NOMO-1 treated with DMSO at 0.1 percent for 48 hours (cell line): ENCODE measurements around the gene SLIT3.

Experiments
- DNase-seq: peaks from one replicate; lab custom pipeline; 2025; ENCODE audit not compliant: unreplicated experiment; lab: John Stamatoyannopoulos, UW

Gene SLIT3

DNA sequence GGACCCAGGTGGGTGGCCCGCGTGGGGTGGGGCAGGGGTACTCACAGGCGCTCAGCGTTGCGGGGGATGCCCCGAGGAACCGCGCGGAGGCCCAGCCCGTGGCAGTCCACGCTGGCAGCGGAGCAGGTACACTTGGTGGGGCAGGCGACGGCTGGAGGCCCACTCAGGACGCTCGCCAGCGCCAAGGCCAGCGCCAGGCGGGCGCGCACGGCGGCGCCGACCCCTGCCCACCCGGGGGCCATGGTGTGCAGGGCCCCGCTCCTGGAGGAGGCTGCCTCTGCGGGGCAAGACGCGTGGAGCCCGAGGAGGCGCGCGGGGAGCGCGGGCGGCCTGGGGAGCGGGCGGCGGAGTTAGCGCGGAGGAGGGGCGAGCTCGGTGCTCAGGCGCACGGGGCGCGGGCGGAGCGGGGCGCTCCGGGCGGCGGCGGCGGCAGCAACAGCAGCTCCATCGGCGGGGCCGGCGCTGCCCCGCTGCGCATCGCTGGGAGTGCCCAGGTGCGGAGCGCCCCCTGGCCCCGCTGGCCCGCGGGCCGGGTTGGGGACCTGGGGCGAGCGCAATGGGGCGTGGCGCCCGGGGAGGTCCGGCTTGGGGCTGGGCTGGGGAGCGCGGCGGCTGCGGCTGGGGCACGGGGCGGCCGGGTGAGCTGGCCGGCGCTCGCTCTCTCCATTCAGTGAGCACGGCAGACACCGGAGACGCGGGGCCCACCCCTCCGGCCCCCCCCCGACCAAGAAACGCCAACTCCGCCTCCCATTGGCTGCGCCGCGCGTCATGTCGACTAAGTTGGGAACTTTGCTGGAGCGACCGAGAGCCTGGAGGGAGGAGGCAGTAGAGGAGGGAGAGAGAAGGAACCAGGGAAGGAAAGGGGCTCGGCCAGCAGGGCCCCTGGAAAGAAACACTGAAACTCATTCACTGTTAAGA is at the start of gene SLIT3:
Gene SLIT3, minus strand, starts transcription at position 672 of the 918 bp plus-strand sequence. Its CDS starts 430 bp downstream, at position 242.
- no peak for DNase-seq

DNA sequence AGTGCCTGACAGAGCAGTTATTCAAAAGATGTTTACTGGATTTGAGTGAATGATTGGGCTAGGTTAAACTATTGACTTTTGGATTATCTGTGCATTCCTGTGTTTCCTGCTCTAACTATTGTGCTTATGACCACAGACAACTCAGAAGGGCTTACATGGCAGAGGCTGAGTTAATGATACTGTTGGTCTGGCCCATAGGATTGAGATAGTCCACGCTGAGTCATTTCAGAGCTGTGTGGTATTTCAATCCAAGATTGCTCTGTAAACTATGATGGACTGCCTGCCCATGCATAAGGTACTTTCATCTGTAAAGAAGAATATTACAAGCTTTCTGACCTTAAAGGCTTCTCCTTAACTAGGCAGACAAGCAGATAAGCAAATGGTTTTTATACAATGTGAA is 49.1 kb upstream of the SLIT3 start:
- DNase-seq, result no peak

GRCh38 chr5:169347786-169348185 is 46.8 kb upstream of the SLIT3 start:
- DNase-seq, result no peak

DNA sequence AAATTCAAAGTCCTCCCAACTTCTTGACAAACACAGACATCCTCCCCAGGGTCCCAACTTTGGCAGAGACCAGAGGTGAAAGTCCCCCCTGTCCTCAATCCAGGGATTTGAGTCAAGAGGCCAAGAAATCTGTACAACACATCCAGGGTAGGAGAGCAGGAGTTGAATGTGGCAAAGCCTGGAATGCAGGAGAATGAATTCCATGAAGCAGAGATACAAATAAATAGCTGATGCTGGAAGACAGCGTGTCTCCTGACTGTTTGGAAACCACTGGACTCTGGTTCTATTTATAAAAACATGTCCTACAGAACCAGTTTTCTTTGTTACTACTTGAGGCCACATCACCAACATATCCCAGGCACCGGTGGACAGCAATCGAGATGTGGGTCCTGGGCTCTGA is 43.7 kb upstream of the SLIT3 start:
- DNase-seq, result no peak

DNA sequence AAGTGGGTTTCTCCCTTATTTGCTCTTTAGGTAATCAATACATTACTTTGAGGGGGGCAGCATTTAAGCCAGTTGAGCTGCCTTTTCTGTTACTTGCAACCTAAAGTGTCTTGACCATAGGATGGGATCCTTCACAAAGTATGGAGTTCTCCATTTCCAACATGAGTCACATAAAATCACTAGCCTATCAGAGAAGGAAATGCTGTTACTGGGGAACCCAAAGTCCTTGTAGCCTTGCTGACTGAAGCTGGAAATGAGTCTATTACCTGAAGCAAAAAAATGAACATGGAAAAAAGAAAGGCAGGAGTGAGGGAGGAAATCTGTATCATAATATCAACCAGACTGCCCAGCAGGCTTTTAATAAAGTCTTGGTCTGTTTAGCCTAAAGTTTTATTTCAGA is 42.8 kb upstream of the SLIT3 start:
- DNase-seq, result no peak

DNA sequence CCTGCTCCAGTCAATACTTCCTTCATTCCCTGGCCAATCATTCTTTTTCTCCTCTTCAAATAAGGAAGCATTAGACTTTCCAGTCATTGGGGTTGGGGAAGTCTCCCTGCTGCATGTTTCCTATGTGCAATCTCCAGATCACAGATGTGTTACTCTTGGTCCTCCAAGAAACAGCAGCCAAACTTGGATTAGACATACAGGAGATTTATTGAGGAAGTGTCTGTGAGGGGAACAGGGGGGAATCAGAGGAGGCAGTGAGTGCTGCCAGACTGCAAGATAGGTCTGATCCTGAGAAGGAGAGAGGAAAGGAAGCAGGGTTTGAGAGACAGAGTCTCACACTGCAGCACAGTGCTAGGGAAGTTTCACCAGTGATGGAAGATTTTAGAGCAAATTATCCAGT is 40.6 kb upstream of the SLIT3 start:
- no peak for DNase-seq

DNA sequence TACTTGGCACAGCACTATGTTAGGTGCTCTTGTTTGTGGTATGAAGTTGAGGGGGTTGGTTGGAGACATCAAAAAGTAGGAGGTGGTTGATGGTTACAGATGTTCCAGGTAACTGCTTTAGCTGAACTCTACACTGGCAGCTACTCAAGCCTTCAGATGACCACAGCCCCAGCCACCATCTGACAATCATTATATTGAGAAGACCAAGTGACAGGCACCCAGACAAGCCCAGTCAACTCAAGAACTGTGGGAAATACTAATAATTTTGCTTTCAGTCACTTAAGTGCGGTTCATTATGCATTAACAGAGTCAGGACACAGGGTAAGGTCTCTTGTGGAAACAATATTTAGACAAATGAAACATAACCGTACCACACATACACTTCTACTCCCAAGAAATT is 38.9 kb upstream of the SLIT3 start:
- no peak for DNase-seq

DNA sequence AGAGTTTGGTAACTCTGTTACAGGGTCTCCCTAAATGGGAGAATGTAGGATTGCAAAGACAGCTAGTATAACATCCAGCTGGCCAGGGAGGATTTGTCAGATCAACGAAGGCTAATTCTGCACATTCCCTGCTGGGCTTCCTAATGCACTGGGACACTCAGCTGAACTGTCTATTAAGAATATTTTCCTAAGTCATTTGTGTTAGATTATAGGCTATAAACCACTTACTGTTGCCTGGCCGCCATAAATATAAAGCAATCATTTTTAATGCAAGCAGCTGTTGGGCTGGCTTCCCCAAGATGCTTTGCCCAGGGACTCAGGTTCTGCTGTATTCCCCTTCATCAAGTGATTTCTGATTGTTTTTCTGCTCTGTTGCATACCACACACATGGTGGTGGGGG is 35.3 kb upstream of the SLIT3 start:
- DNase-seq, result no peak

DNA sequence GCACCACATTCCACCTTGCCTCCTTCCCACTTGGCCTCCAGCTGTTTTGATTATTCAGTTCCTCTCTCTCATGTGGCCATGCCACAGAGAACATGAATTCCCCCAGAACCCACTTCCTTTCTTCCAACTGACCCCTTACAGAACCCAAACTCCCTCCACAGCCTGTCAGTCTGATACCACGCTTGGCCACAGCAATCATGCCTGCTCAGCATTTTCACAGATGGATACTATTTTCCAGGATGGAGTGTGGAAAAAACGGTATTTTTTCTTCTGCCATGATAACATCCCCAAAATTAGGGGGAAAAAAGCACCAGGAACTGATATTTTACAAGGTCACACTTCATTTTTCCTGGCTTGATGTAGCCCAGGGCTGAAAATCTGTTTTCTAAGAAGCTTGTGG is 34.9 kb upstream of the SLIT3 start:
- no peak for DNase-seq

- DNase-seq, result no peak
Measured at GRCh38 chr5:169333518-169333917, 32.6 kb upstream of the SLIT3 start.

- no peak for DNase-seq
Measured at GRCh38 chr5:169331292-169331852, 30.4 kb upstream of the SLIT3 start.

- no peak for DNase-seq
Measured at GRCh38 chr5:169328401-169328800, 27.5 kb upstream of the SLIT3 start.

DNA sequence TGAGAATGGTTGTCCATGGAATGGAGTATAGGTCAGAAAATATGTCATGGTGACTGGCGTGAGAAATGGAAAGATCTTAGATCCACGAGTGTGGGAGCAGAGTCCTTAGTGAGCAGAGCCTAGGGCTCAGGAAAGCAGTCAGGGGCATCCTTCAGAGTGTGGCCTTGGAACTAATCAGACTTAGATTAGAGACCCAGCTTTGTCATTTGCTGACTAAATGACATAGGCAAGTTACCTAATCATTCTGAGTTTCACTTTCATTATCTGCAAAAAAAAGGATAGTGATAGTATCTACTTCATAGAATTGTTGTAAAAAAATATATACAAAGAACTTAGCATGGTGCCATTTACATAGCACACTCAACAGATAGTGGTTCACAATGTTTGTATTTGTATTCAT is 24.3 kb upstream of the SLIT3 start:
- DNase-seq, result no peak

GRCh38 chr5:169318556-169318955 is 17.6 kb upstream of the SLIT3 start:
- DNase-seq, result no peak

- no peak for DNase-seq
Measured at GRCh38 chr5:169307646-169308045, 6.7 kb upstream of the SLIT3 start.

GRCh38 chr5:169305366-169305765 is 4.4 kb upstream of the SLIT3 start:
- no peak for DNase-seq

DNA sequence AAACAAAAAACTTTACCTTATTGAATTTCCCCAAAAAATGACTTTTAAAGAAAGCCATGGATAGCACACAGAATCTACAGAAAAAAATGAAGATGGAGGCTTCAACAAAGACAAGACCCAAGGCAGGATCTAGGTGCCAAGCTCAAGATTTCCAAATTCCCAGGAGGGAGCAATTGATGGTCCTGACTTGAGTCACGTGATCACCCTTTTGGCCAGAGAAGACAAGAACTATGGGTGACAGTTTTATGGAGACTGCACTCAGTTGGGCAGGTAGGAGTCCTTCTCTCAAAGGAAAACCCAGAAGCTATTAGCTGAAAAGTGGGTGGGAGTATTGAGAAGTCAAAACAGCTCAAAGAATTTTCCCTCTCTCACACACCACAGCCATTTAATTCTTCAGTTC is 3.2 kb upstream of the SLIT3 start:
- no peak for DNase-seq

DNA sequence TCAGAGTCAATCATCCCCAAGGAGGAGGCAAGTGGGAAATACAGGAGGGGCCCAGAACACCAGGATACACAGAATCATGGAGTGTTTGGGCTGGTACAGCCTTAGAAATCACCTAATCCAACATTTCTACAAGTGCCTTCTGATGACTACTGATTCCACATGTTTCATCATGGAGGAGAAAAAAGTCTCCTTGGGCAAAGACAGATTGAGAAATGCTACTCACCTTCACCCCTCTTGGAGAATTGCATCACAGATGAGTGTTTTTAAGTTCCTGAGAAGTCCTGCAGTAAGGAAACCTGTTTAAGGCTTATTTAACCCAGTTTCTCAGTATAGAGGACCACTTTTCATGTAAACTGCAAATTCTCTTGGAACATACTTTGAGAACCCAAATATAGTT is 2.2 kb upstream of the SLIT3 start:
- no peak for DNase-seq

- peak; percentile 39 for DNase-seq
Measured at GRCh38 chr5:169302491-169303118, 1.7 kb upstream of the SLIT3 start.

DNA sequence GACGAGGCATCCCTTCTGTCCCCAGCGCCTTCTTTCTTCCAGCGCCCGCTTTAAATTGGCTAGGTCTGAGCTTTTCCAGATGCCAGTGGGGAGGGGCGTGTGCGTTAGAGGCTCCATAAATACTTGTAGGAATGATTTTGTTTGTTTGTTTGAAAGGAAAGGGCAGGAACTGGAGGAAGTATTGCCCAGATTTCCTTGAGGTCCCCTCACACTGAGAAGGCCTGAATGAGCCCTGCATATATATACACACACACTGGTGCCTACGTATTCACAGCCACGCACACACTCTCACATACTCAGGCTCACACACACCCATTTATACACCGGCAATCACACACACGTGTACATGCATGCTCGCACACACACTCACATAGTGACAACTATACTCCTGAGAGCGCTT is 1.0 kb upstream of the SLIT3 start:
- no peak for DNase-seq

GRCh38 chr5:169301386-169301934 is 521 bp upstream of the SLIT3 start:
- DNase-seq, result no peak
